IMR-90 (cell line): ENCODE data around the gene NDUFA9. TPM values are rescaled to one million over a fixed set of nuclear protein-coding genes. Genes with fewer than 3 reads are reported as not detected.

Experiments used
- ATAC-seq: fragments of 200-7000 bp; cut with Tn5 transposase; 2 replicates; pipeline ENCODE4 v1.9.1; 2020; ENCODE audit warnings: low read depth, mild to moderate bottlenecking, moderate library complexity
- Bru-seq: library from RNA; stranded (reverse); fragments of 400-500 nt; gene quantifications from one replicate; lab custom pipeline; 2021; lab: Mats Ljungman, UMichigan
- BruChase-seq, 2 experiments: library from RNA; stranded (reverse); fragments of 400-500 nt; gene quantifications; one replicate each; lab custom pipeline; 2021; lab: Mats Ljungman, UMichigan
- BruUV-seq: library from RNA; stranded (reverse); fragments of 400-500 nt; replicated peaks from 2 replicates; lab custom pipeline; 2021; lab: Mats Ljungman, UMichigan
- CTCF ChIA-PET: fragments of 300-600 bp; formaldehyde crosslinking; extraction: SDS; loops from one replicate; lab custom pipeline; 2021; ENCODE audit warnings: antibody characterized with exemption; lab: Yijun Ruan, JAX
- POLR2A ChIA-PET: fragments of 300-600 bp; sonication (Branson Sonifier 250); formaldehyde crosslinking; loops from one replicate; lab custom pipeline; 2022; ENCODE audit warnings: antibody characterized with exemption; ENCODE audit not compliant: unreplicated experiment; lab: Charles Lee
- DNase-seq: peaks from one replicate; pipeline ENCODE4 v3.0.0; 2013
- H2AFZ ChIP-seq: replicated peaks from 2 replicates; pipeline ENCODE3; 2013; ENCODE audit warnings: low read length, mild to moderate bottlenecking; ENCODE audit not compliant: poor library complexity
- H2AK5ac ChIP-seq: 2 replicates; pipeline ENCODE4 v1.6.1; 2013; ENCODE audit warnings: low read depth, low read length, inconsistent platforms
- H2AK9ac ChIP-seq: replicated peaks from 2 replicates; pipeline ENCODE3; 2013; ENCODE audit warnings: mild to moderate bottlenecking, low read depth, low read length, moderate library complexity; ENCODE audit not compliant: poor library complexity
- H2BK120ac ChIP-seq: 2 replicates; pipeline ENCODE4 v1.6.1; 2013; ENCODE audit warnings: low read depth, low read length, inconsistent platforms
- H2BK15ac ChIP-seq: 3 replicates; pipeline ENCODE4 v1.6.1; 2013; ENCODE audit warnings: low read depth, low read length, inconsistent platforms
- H2BK20ac ChIP-seq: 2 replicates; pipeline ENCODE4 v1.6.1; 2013; ENCODE audit warnings: low read depth, mild to moderate bottlenecking, inconsistent platforms, low read length, moderate library complexity
- H2BK5ac ChIP-seq: 2 replicates; pipeline ENCODE4 v1.6.1; 2013; ENCODE audit warnings: mild to moderate bottlenecking, low read depth, low read length, inconsistent platforms; ENCODE audit not compliant: poor library complexity, severe bottlenecking
- H3K14ac ChIP-seq: replicated peaks from 2 replicates; pipeline ENCODE4 v1.6.1; 2013; ENCODE audit warnings: low read depth, low read length, inconsistent platforms
- H3K18ac ChIP-seq: 2 replicates; pipeline ENCODE4 v1.6.1; 2013; ENCODE audit warnings: low read depth, low read length, control low read depth
- H3K23ac ChIP-seq: 2 replicates; pipeline ENCODE4 v1.6.1; 2013; ENCODE audit warnings: low read depth, low read length, inconsistent platforms
- H3K27ac ChIP-seq: 2 replicates; pipeline ENCODE4 v1.5.1; 2013; ENCODE audit warnings: mild to moderate bottlenecking, control low read depth, low read length; ENCODE audit not compliant: insufficient read depth
- H3K27me3 ChIP-seq: 2 replicates; pipeline ENCODE4 v1.6.1; 2013; ENCODE audit warnings: low read length; ENCODE audit not compliant: control insufficient read depth, insufficient read depth
- H3K36me3 ChIP-seq: 2 replicates; pipeline ENCODE4 v1.6.1; 2013; ENCODE audit warnings: low read length, mixed read lengths; ENCODE audit not compliant: control insufficient read depth, insufficient read depth
- H3K4ac ChIP-seq: 2 replicates; pipeline ENCODE4 v1.6.1; 2013; ENCODE audit warnings: low read depth, low read length, inconsistent platforms
- H3K4me1 ChIP-seq: 2 replicates; pipeline ENCODE4 v1.6.1; 2013; ENCODE audit warnings: low read length, mixed read lengths; ENCODE audit not compliant: control insufficient read depth, insufficient read depth
- H3K4me2 ChIP-seq: 2 replicates; pipeline ENCODE4 v1.6.1; 2013; ENCODE audit warnings: low read depth, mild to moderate bottlenecking, control low read depth, low read length, moderate library complexity
- H3K4me3 ChIP-seq: 2 replicates; pipeline ENCODE4 v1.5.1; 2013; ENCODE audit warnings: low read depth, mild to moderate bottlenecking, control low read depth, low read length, moderate library complexity; ENCODE audit not compliant: insufficient read depth
- H3K56ac ChIP-seq: 2 replicates; pipeline ENCODE4 v1.6.1; 2013; ENCODE audit warnings: low read length, inconsistent platforms; ENCODE audit not compliant: insufficient read depth; ENCODE audit errors: extremely low read depth
- H3K79me1 ChIP-seq, 2 experiments: 2 replicates each; pipeline ENCODE4 v1.6.1; 2013; ENCODE audit warnings: low read length in 2 of 2, inconsistent platforms in 1 of 2, low read depth in 1 of 2
- H3K9ac ChIP-seq: 2 replicates; pipeline ENCODE4 v1.6.1; 2013; ENCODE audit warnings: low read depth, low read length, control low read depth
- H3K9me1 ChIP-seq: 2 replicates; pipeline ENCODE4 v1.6.1; 2013; ENCODE audit warnings: low read length, inconsistent platforms; ENCODE audit not compliant: insufficient read depth
- H3K9me3 ChIP-seq: 2 replicates; pipeline ENCODE4 v1.6.1; 2013; ENCODE audit warnings: low read length; ENCODE audit not compliant: control insufficient read depth, insufficient read depth
- H4K20me1 ChIP-seq: 2 replicates; pipeline ENCODE4 v1.6.1; 2013; ENCODE audit warnings: low read length, inconsistent platforms; ENCODE audit not compliant: insufficient read depth
- H4K5ac ChIP-seq: 2 replicates; pipeline ENCODE4 v1.6.1; 2013; ENCODE audit warnings: mild to moderate bottlenecking, low read depth, low read length, control low read depth
- H4K8ac ChIP-seq, 2 experiments: 2 replicates each; pipeline ENCODE4 v1.6.1; 2013; ENCODE audit warnings: low read depth in 2 of 2, low read length in 2 of 2, control low read depth in 1 of 2, inconsistent platforms in 1 of 2
- H4K91ac ChIP-seq: 2 replicates; pipeline ENCODE4 v1.6.1; 2013; ENCODE audit warnings: low read depth, low read length, inconsistent platforms; ENCODE audit not compliant: insufficient read depth
- ELK1 ChIP-seq: fragments of 150-350 bp; IDR thresholded peaks from 2 replicates; pipeline ENCODE4 v1.6.1; 2016; ENCODE audit warnings: low read depth, mild to moderate bottlenecking, low read length, moderate library complexity, borderline replicate concordance
- MAZ ChIP-seq: IDR thresholded peaks from 2 replicates; pipeline ENCODE4 v1.6.1; 2012; ENCODE audit warnings: low read depth, mild to moderate bottlenecking, low read length, improper control_type of control experiment, moderate library complexity, borderline replicate concordance
- MXI1 ChIP-seq: IDR thresholded peaks from 2 replicates; pipeline ENCODE4 v1.6.1; 2012; ENCODE audit warnings: low read depth, mild to moderate bottlenecking, low read length, moderate library complexity, borderline replicate concordance
- POLR2A ChIP-seq: IDR thresholded peaks from 2 replicates; pipeline ENCODE4 v1.6.1; 2012; ENCODE audit warnings: mild to moderate bottlenecking, low read depth, low read length
- WGBS, 2 experiments: methylation state at CpG; one replicate each; pipeline versions ENCODE4 v1.1.5 to v1.1.7; 2013; ENCODE audit warnings: missing lambda C conversion rate in 2 of 2; ENCODE audit not compliant: insufficient read length in 1 of 2; ENCODE audit errors: extremely low coverage in 2 of 2; 5-methylcytosine and 5-hydroxymethylcytosine counted together
- dilution Hi-C: fragments of 300-500 bp; cut with HindIII; formaldehyde crosslinking; loops from one replicate; pipeline ENCODE4 v1.14.3; 2018; ENCODE audit warnings: low sequenced_read_pairs; ENCODE audit not compliant: unreplicated experiment
- in situ Hi-C: fragments of 300-500 bp; cut with MboI; formaldehyde crosslinking; loops from 3 replicates; pipeline ENCODE4 v1.14.3; 2019; ENCODE audit warnings: low sequenced_read_pairs, inconsistent platforms, mixed read lengths
- intact Hi-C: fragments of 100-400 bp; cut with micrococcal nuclease; formaldehyde crosslinking; loops from 2 replicates; pipeline ENCODE4 v1.10.0; 2022
- long read RNA-seq: library from polyadenylated mRNA; unstranded; transcript quantifications from one replicate; pipeline ENCODE4 v2.0.0, GENCODE V29; 2021; ENCODE audit not compliant: unreplicated experiment
- polyA plus RNA-seq, 3 experiments: library from polyadenylated mRNA; depleted of rRNA; stranded (reverse); fragments of >200 nt; gene quantifications; 2 replicates each; pipeline ENCODE4 v1.2.3, GENCODE V29; 2012; ENCODE audit warnings: low replicate concordance in 1 of 3
- total RNA-seq: library from RNA; depleted of rRNA; stranded (reverse); fragments of >200 nt; gene quantifications from 2 replicates; pipeline ENCODE4 v1.2.3, GENCODE V29; 2012; rRNA removed
- TF ChIP-seq, protein P1 (sequence below): fragments of 150-350 bp; IDR thresholded peaks from 2 replicates; pipeline ENCODE4 v1.6.1; 2017; ENCODE audit warnings: mild to moderate bottlenecking, antibody characterized with exemption, low read length, low read depth

NDUFA9 gene
- 112 and 124 TPM in 2 replicates for total RNA-seq
- 63.2 and 71.0 TPM in 2 replicates for polyA plus RNA-seq (2012; rRNA removed)
- polyA plus RNA-seq (2012; cell fraction: cytosol; rRNA removed): 51.2 and 58.9 TPM in 2 replicates
- 30.2 and 33.8 TPM in 2 replicates for polyA plus RNA-seq (2012; cell fraction: nucleus; rRNA removed; ENCODE audit: low replicate concordance)
- Bru-seq, nascent RNA: percentile 63 among the genes with signal in this experiment
- percentile 65 among the genes with signal in this experiment for BruChase-seq, experiment 1, labeled RNA remaining after a 6-hour chase
- percentile 68 among the genes with signal in this experiment for BruChase-seq, experiment 2, labeled RNA remaining after a 2-hour chase
- long read RNA-seq, full-length matches to known transcripts: 70 of 78 reads
- long read RNA-seq, partial matches to known transcripts: 5 of 78 reads
- long read RNA-seq, other reads (novel, unspliced or antisense): 3 of 78 reads

- peak within 1 kb of the TSS; percentile 95 for H4K5ac ChIP-seq
- CTCF ChIA-PET: no interaction called here
- H3K14ac ChIP-seq: peak within 1 kb of the TSS; percentile 95
- TF ChIP-seq MAZ: no peak
- no peak for TF ChIP-seq ELK1
- TF ChIP-seq, protein P1, sequence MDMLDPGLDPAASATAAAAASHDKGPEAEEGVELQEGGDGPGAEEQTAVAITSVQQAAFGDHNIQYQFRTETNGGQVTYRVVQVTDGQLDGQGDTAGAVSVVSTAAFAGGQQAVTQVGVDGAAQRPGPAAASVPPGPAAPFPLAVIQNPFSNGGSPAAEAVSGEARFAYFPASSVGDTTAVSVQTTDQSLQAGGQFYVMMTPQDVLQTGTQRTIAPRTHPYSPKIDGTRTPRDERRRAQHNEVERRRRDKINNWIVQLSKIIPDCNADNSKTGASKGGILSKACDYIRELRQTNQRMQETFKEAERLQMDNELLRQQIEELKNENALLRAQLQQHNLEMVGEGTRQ: peak; percentile 17; the same call in 1 of the 2 replicates
- TF ChIP-seq MXI1: 0 out of 2 replicates have a peak, but pooled peaks have one; percentile 40
- TF ChIP-seq POLR2A: peak; percentile 71; the same call in 1 of the 2 replicates
- H3K4me3 ChIP-seq: peak within 1 kb of the TSS; percentile 93
- H3K27me3 ChIP-seq: no peaks in the 10 kb centered on the region
- H2AK9ac ChIP-seq: peak within 1 kb of the TSS; percentile 88
- no peaks in the 10 kb centered on the region for H3K9me3 ChIP-seq
- POLR2A ChIA-PET: interaction anchor here (0.7 kb wide), 1 partner anchor 15 kb away, joined by 5 read pairs; no protein-coding TSS in a partner anchor
- H3K23ac ChIP-seq: peak within 1 kb of the TSS; percentile 94
- H3K79me1 ChIP-seq: peaks cover 5 to 31% of the 10 kb centered on the region in 2 experiments; a peak in 2 of 4 replicates
- 0% methylated on average over 9 of the region's 39 CpGs; no CpG with 5 or more reads in 1 of the 2 experiments for WGBS, 2 experiments
- DNase-seq: peak; percentile 83
- H3K4me2 ChIP-seq: peak within 1 kb of the TSS; percentile 99
- in situ Hi-C loops (no loop called here), intact Hi-C loops (loop anchor here (2.0 to 5.0 kb wide), 2 partner anchors 44 to 111 kb away; partner anchors contain the start of gene RAD51AP1), dilution Hi-C loops (no loop called here)
- H2AK5ac ChIP-seq: peak within 1 kb of the TSS; percentile 38
- peak within 1 kb of the TSS; percentile 98 for H3K56ac ChIP-seq
- H2BK5ac ChIP-seq: peak within 1 kb of the TSS; percentile 75
- no peak within 1 kb of the TSS; the same call in 1 of the 2 replicates for H2BK20ac ChIP-seq
- H2BK120ac ChIP-seq: peak within 1 kb of the TSS; percentile 90
- H3K18ac ChIP-seq: peak within 1 kb of the TSS; percentile 63
- no TSS peak for BruUV-seq
- H3K9ac ChIP-seq: peak within 1 kb of the TSS; percentile 98
- H3K36me3 ChIP-seq: no peaks in the 10 kb centered on the region
- peak within 1 kb of the TSS; percentile 95 for H2AFZ ChIP-seq
- no peaks in the 10 kb centered on the region; the same call in 1 of the 2 replicates for H4K20me1 ChIP-seq
- peak within 1 kb of the TSS; percentile 91 for H3K27ac ChIP-seq
- peak within 1 kb of the TSS; percentile 88 for H3K4ac ChIP-seq
- no peaks in the 10 kb centered on the region for H3K9me1 ChIP-seq
- no peaks in the 10 kb centered on the region for H3K4me1 ChIP-seq
- peak within 1 kb of the TSS; percentile 78 for H4K91ac ChIP-seq
- peak; percentile 99 for ATAC-seq
- H4K8ac ChIP-seq: peak within 1 kb of the TSS; percentile 83 to 96
- H2BK15ac ChIP-seq: 0 out of 3 replicates have a peak within 1 kb of the TSS, but pooled peaks have one; percentile 39
These were observed at the start of gene NDUFA9, which contains the start of gene AKAP3 for GRCh38 chr12:4648501-4649357. NDUFA9 (plus strand) TSS chr12:4649114; CDS start chr12:4649127, 13 bp downstream. AKAP3 (minus strand) TSS chr12:4649051; CDS start chr12:4638196, 10,855 bp downstream.
